Hippocampal formation (tissue), 2 donors: Measurements from ENCODE around the gene DMC1.
"Not testable (repeated sequence)": the region's sequence is repeated elsewhere in the genome, so short reads cannot be mapped to it uniquely, and the experiment has no call there.

Experiments used
- DNase-seq, 2 donors: peaks; one replicate each; lab custom pipeline; 2025; lab: John Stamatoyannopoulos, UW

The DMC1 gene

GRCh38 chr22:38569972-38570778 is at the start of gene DMC1:
Gene DMC1 (minus strand): TSS chr22:38570183. CDS start chr22:38568256, 1,927 bp downstream.
- DNase-seq: peak; percentile 73 to 88

GRCh38 chr22:38618682-38619081 is 48.7 kb upstream of the DMC1 start:
- no peak for DNase-seq

GRCh38 chr22:38618258-38618657 is 48.3 kb upstream of the DMC1 start:
- no peak for DNase-seq

GRCh38 chr22:38615064-38615405 is 45.1 kb upstream of the DMC1 start:
- not testable (repeated sequence) for DNase-seq

- DNase-seq: no peak
Measured at GRCh38 chr22:38614332-38615063, 44.5 kb upstream of the DMC1 start.

GRCh38 chr22:38613588-38613987 is 43.6 kb upstream of the DMC1 start:
- DNase-seq: no peak

GRCh38 chr22:38612217-38613006 is 42.4 kb upstream of the DMC1 start:
- DNase-seq: no peak

GRCh38 chr22:38611559-38611958 is 41.6 kb upstream of the DMC1 start:
- no peak for DNase-seq

GRCh38 chr22:38610234-38610633 is 40.3 kb upstream of the DMC1 start:
- no peak for DNase-seq

GRCh38 chr22:38608992-38609750 is 39.2 kb upstream of the DMC1 start:
- no peak for DNase-seq

GRCh38 chr22:38607680-38608079 is 37.7 kb upstream of the DMC1 start:
- no peak for DNase-seq

- DNase-seq: no peak
Measured at GRCh38 chr22:38602166-38602565, 32.2 kb upstream of the DMC1 start.

GRCh38 chr22:38601221-38601764 is 31.3 kb upstream of the DMC1 start:
- no peak for DNase-seq

GRCh38 chr22:38599466-38599865 is 29.5 kb upstream of the DMC1 start:
- no peak for DNase-seq

- DNase-seq: not testable (repeated sequence)
Measured at GRCh38 chr22:38582923-38583322, 12.9 kb upstream of the DMC1 start.

GRCh38 chr22:38578505-38578904 is 8.5 kb upstream of the DMC1 start:
- no peak for DNase-seq

- DNase-seq: peak; percentile 3 to 42
Measured at GRCh38 chr22:38572065-38572464, 2.1 kb upstream of the DMC1 start.

GRCh38 chr22:38570779-38571364 is 889 bp upstream of the DMC1 start:
- peak; percentile 61 to 66 for DNase-seq

- DNase-seq: no peak
Measured at GRCh38 chr22:38569181-38569971, 607 bp downstream of the DMC1 start.
